Measurements from ENCODE around the gene GLRX3. TPM values are rescaled to one million over a fixed set of nuclear protein-coding genes. Genes with fewer than 3 reads are reported as not detected.

The GLRX3 gene
- total RNA-seq, 1 donor from 2014 or later, result 61.2 TPM

GRCh38 chr10:130194991-130195645, 58.9 kb downstream of the GLRX3 start:
- H3K27me3 Mint-ChIP-seq (ENCODE audit: unreplicated experiment), result no peaks in the 10 kb centered on the region
- no peaks in the 10 kb centered on the region for H3K9me3 Mint-ChIP-seq (ENCODE audit: unreplicated experiment)
- no peak for DNase-seq (ENCODE audit: extremely low spot score, unreplicated experiment)
- H3K36me3 Mint-ChIP-seq (ENCODE audit: unreplicated experiment), result no peaks in the 10 kb centered on the region
- H3K27ac Mint-ChIP-seq (ENCODE audit: unreplicated experiment), result no peak overlapping the region
- H3K4me1 Mint-ChIP-seq (ENCODE audit: unreplicated experiment), result no peaks in the 10 kb centered on the region
- no peak for TF ChIP-seq CTCF (IDR thresholded peaks at IDR 0.05)
- H3K4me3 Mint-ChIP-seq (ENCODE audit: unreplicated experiment), result no peak overlapping the region

GRCh38 chr10:130195746-130196294, 59.6 kb downstream of the GLRX3 start:
- H3K27me3 Mint-ChIP-seq (ENCODE audit: unreplicated experiment), result no peaks in the 10 kb centered on the region
- TF ChIP-seq CTCF (IDR thresholded peaks at IDR 0.05), result no peak
- no peak overlapping the region for H3K27ac Mint-ChIP-seq (ENCODE audit: unreplicated experiment)
- no peaks in the 10 kb centered on the region for H3K9me3 Mint-ChIP-seq (ENCODE audit: unreplicated experiment)
- H3K4me3 Mint-ChIP-seq (ENCODE audit: unreplicated experiment), result no peak overlapping the region
- H3K36me3 Mint-ChIP-seq (ENCODE audit: unreplicated experiment), result no peaks in the 10 kb centered on the region
- H3K4me1 Mint-ChIP-seq (ENCODE audit: unreplicated experiment), result no peaks in the 10 kb centered on the region
- DNase-seq (ENCODE audit: extremely low spot score, unreplicated experiment), result no peak

GRCh38 chr10:130196511-130197487, 60.6 kb downstream of the GLRX3 start:
- Mint-ChIP-seq H3K27me3 (ENCODE audit: unreplicated experiment) (no peaks in the 10 kb centered on the region), H3K36me3 (ENCODE audit: unreplicated experiment) (no peaks in the 10 kb centered on the region), H3K4me1 (ENCODE audit: unreplicated experiment) (no peaks in the 10 kb centered on the region), H3K27ac (ENCODE audit: unreplicated experiment) (no peak overlapping the region), H3K4me3 (ENCODE audit: unreplicated experiment) (no peak overlapping the region), H3K9me3 (ENCODE audit: unreplicated experiment) (no peaks in the 10 kb centered on the region)
- DNase-seq (ENCODE audit: extremely low spot score, unreplicated experiment), result no peak
- TF ChIP-seq CTCF (IDR thresholded peaks at IDR 0.05), result no peak

GRCh38 chr10:130198651-130199050, 62.5 kb downstream of the GLRX3 start:
- no peaks in the 10 kb centered on the region for H3K36me3 Mint-ChIP-seq (ENCODE audit: unreplicated experiment)
- no peaks in the 10 kb centered on the region for H3K4me1 Mint-ChIP-seq (ENCODE audit: unreplicated experiment)
- DNase-seq (ENCODE audit: extremely low spot score, unreplicated experiment), result no peak
- no peak overlapping the region for H3K27ac Mint-ChIP-seq (ENCODE audit: unreplicated experiment)
- no peak for TF ChIP-seq CTCF (IDR thresholded peaks at IDR 0.05)
- no peaks in the 10 kb centered on the region for H3K9me3 Mint-ChIP-seq (ENCODE audit: unreplicated experiment)
- H3K27me3 Mint-ChIP-seq (ENCODE audit: unreplicated experiment), result no peaks in the 10 kb centered on the region
- no peak overlapping the region for H3K4me3 Mint-ChIP-seq (ENCODE audit: unreplicated experiment)

All from osteocyte (in vitro differentiated cells).